K562 (cell line): ENCODE results near the gene ZNF343.

Source experiments
- BHLHE40 ChIP-seq: IDR thresholded peaks from 2 replicates; pipeline ENCODE4 v1.6.1; 2011; ENCODE audit warnings: low read length, improper control_type of control experiment
- CHD4 ChIP-seq: fragments of 200-600 bp; sonication (generic); IDR thresholded peaks from 3 replicates; pipeline ENCODE4 v1.6.1; 2012; ENCODE audit warnings: low read depth, mild to moderate bottlenecking, mixed read lengths, low read length, inconsistent platforms; ENCODE audit not compliant: insufficient read depth, insufficient replicate concordance, poor library complexity, severe bottlenecking
- ESRRA ChIP-seq: fragments of 450-650 bp; IDR thresholded peaks from 2 replicates; pipeline ENCODE4 v1.6.1; 2014; ENCODE audit warnings: low read depth, mild to moderate bottlenecking, moderate library complexity, borderline replicate concordance
- EZH2 ChIP-seq: IDR thresholded peaks from 2 replicates; pipeline ENCODE4 v1.6.1; 2012; ENCODE audit warnings: low read depth, mild to moderate bottlenecking, inconsistent platforms, low read length, borderline replicate concordance
- HDAC8 ChIP-seq: fragments of 450-650 bp; IDR thresholded peaks from 2 replicates; pipeline ENCODE4 v1.6.1; 2016; ENCODE audit warnings: mild to moderate bottlenecking, missing genetic modification characterization, moderate library complexity, missing compliant biosample characterization
- KDM2B ChIP-seq: fragments of 250-450 bp; sonication (Bioruptor Pico); IDR thresholded peaks from 2 replicates; pipeline ENCODE4 v1.8.0; 2021; ENCODE audit warnings: mild to moderate bottlenecking, moderate library complexity
- MTA2 ChIP-seq: fragments of 450-650 bp; IDR thresholded peaks from 2 replicates; pipeline ENCODE4 v1.6.1; 2016; ENCODE audit warnings: low read depth
- NFIC ChIP-seq: fragments of 450-650 bp; IDR thresholded peaks from 2 replicates; pipeline ENCODE4 v1.6.1; 2017; ENCODE audit warnings: mild to moderate bottlenecking, inconsistent platforms
- NUFIP1 ChIP-seq: fragments of 450-650 bp; IDR thresholded peaks from 2 replicates; pipeline ENCODE4 v1.6.1; 2018; ENCODE audit not compliant: partially characterized antibody
- SP1 ChIP-seq: sonication (generic); formaldehyde crosslinking; IDR thresholded peaks from 2 replicates; pipeline ENCODE4 v1.8.1; 2022; ENCODE audit warnings: mild to moderate bottlenecking, missing genetic modification reagents
- ZKSCAN3 ChIP-seq: fragments of 250-450 bp; sonication (Bioruptor Pico); IDR thresholded peaks from 2 replicates; pipeline ENCODE4 v1.4.0; 2020
- ZNF274 ChIP-seq: IDR thresholded peaks from 2 replicates; pipeline ENCODE4 v1.6.1; 2011; ENCODE audit warnings: low read depth, mild to moderate bottlenecking, low read length, moderate library complexity, borderline replicate concordance
- TF ChIP-seq, protein P1 (sequence below), 3 experiments: IDR thresholded peaks in 2 of 3; conservative IDR thresholded peaks in 1 of 3; 2 replicates each; pipeline ENCODE4 v1.5.1; 2011 to 2012; ENCODE audit warnings: low read length in 3 of 3, mild to moderate bottlenecking in 3 of 3, control low read depth in 2 of 3, improper control_type of control experiment in 1 of 3, inconsistent platforms in 1 of 3, low read depth in 1 of 3, mixed read lengths in 1 of 3, moderate library complexity in 1 of 3; ENCODE audit not compliant: insufficient read depth in 2 of 3

DNA sequence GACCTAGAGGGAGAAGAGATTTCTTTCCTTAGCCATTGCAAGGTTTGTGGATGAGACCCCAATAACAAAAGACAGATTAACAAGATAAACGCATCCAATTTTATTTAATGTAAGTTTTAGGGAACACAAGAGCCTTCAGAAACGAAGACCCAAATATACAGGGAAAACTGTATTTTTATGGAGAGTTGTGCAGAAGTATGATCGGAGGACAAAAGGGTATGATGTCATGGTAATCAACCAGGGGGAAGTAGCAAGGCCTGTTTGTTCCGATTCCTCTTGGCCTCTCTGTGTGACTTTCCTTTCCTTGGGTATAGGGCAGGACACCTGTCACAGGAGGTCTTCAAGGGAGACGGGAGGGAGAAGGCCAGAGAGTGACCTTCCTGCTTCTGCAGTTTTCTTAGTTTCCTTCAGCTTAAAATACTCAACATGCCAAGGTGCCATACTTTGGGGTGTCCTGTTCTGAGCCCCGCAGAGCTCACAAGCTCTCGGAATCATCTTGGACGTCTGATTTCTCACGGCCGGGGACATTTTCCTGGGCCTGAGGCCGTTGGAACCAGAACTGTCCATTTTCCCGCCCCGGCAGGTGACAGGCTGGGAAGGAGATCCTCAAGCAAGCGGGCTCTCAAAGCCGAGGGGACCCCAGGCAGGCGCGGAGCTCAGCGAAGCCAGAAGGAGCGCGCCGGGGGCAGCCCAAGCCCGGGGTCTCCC, 49.3 kb upstream of the ZNF343 start:
- TF ChIP-seq HDAC8 (tag) (no peak), NFIC (no peak), BHLHE40 (no peak), SP1 (CRISPR knock-in tag) (no peak), NUFIP1 (no peak), ESRRA (no peak), ZNF274 (no peak), CHD4 (no peak), KDM2B (no peak), MTA2 (no peak), EZH2 (no peak), ZKSCAN3 (CRISPR knock-in tag) (no peak)
- TF ChIP-seq, protein P1, sequence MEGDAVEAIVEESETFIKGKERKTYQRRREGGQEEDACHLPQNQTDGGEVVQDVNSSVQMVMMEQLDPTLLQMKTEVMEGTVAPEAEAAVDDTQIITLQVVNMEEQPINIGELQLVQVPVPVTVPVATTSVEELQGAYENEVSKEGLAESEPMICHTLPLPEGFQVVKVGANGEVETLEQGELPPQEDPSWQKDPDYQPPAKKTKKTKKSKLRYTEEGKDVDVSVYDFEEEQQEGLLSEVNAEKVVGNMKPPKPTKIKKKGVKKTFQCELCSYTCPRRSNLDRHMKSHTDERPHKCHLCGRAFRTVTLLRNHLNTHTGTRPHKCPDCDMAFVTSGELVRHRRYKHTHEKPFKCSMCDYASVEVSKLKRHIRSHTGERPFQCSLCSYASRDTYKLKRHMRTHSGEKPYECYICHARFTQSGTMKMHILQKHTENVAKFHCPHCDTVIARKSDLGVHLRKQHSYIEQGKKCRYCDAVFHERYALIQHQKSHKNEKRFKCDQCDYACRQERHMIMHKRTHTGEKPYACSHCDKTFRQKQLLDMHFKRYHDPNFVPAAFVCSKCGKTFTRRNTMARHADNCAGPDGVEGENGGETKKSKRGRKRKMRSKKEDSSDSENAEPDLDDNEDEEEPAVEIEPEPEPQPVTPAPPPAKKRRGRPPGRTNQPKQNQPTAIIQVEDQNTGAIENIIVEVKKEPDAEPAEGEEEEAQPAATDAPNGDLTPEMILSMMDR (IDR thresholded peaks at IDR 0.05 in 2 of 3, conservative IDR thresholded peaks at IDR 0.05 in 1 of 3; ENCODE audit: insufficient read depth in 2 of 3, low read depth in 1 of 3, low read length in 3 of 3): no peak
